ENCODE results near the gene FA2H.
"Not testable (repeated sequence)": the region's sequence is repeated elsewhere in the genome, so short reads cannot be mapped to it uniquely, and the experiment has no call there.

The FA2H gene

GRCh38 chr16:74743045-74743667, 31.5 kb downstream of the FA2H start:
- no peak for DNase-seq

GRCh38 chr16:74742051-74742481, 32.6 kb downstream of the FA2H start:
- no peak for DNase-seq

GRCh38 chr16:74740795-74741304, 33.8 kb downstream of the FA2H start:
- DNase-seq: no peak

GRCh38 chr16:74739275-74739674, 35.3 kb downstream of the FA2H start:
- no peak for DNase-seq

GRCh38 chr16:74738816-74739215, 35.8 kb downstream of the FA2H start:
- DNase-seq: no peak

GRCh38 chr16:74738113-74738541, 36.5 kb downstream of the FA2H start:
- no peak for DNase-seq

GRCh38 chr16:74737521-74737920, 37.1 kb downstream of the FA2H start:
- DNase-seq: no peak

- no peak for DNase-seq
These were observed 38.0 kb downstream of the FA2H start for GRCh38 chr16:74736531-74737157.

GRCh38 chr16:74735554-74735953, 39.1 kb downstream of the FA2H start:
- DNase-seq: no peak

- DNase-seq: no peak
These were observed 39.5 kb downstream of the FA2H start for GRCh38 chr16:74735162-74735452.

GRCh38 chr16:74734361-74735161, 40.1 kb downstream of the FA2H start:
- no peak for DNase-seq

GRCh38 chr16:74732707-74733350, 41.8 kb downstream of the FA2H start:
- no peak for DNase-seq

- no peak for DNase-seq
These were observed 42.7 kb downstream of the FA2H start for GRCh38 chr16:74731853-74732477.

GRCh38 chr16:74729783-74730683, 44.6 kb downstream of the FA2H start:
- no peak for DNase-seq

GRCh38 chr16:74727903-74728302, 46.7 kb downstream of the FA2H start:
- DNase-seq: no peak

GRCh38 chr16:74726716-74727115, 47.9 kb downstream of the FA2H start:
- DNase-seq: no peak

GRCh38 chr16:74725651-74726455, 48.8 kb downstream of the FA2H start:
- no peak for DNase-seq

GRCh38 chr16:74724820-74725549, 49.6 kb downstream of the FA2H start:
- no peak for DNase-seq

GRCh38 chr16:74723256-74723655, 51.4 kb downstream of the FA2H start:
- no peak for DNase-seq

GRCh38 chr16:74722156-74722555, 52.5 kb downstream of the FA2H start:
- not testable (repeated sequence) for DNase-seq
